ENCODE data around the gene AMN. TPM values are rescaled to one million over a fixed set of nuclear protein-coding genes. Genes with fewer than 3 reads are reported as not detected.

AMN gene
- total RNA-seq, 1 experiment from 2014 or later = 70.7 TPM

- H3K36me3 Mint-ChIP-seq (ENCODE audit: insufficient read depth, unreplicated experiment) = peaks cover 49% of the 10 kb centered on the region
- no peaks in the 10 kb centered on the region for H3K9me3 Mint-ChIP-seq (ENCODE audit: unreplicated experiment)
- DNase-seq = no peak
- H3K27ac Mint-ChIP-seq (ENCODE audit: unreplicated experiment) = no peak overlapping the region
- BruUV-seq (replicated peaks) = no TSS peak
- POLR2A ChIA-PET = no interaction called here
- H3K27me3 Mint-ChIP-seq (ENCODE audit: insufficient read depth, unreplicated experiment) = no peaks in the 10 kb centered on the region
- CTCF ChIA-PET = no interaction called here
- no peaks in the 10 kb centered on the region for H3K4me1 ChIP-seq
- H3K4me3 ChIP-seq (ENCODE audit: low read depth, low read length) = no peak overlapping the region
- H3K27me3 ChIP-seq (replicated peaks; ENCODE audit: control insufficient read depth, insufficient read depth, low read length) = no peaks in the 10 kb centered on the region
- intact Hi-C loops (cut with micrococcal nuclease; ENCODE audit: unreplicated experiment) = no loop called here
- no peak overlapping the region for H3K4me3 Mint-ChIP-seq (ENCODE audit: unreplicated experiment)
- no peaks in the 10 kb centered on the region for H3K9me3 ChIP-seq
- TF ChIP-seq CTCF (IDR thresholded peaks at IDR 0.05; ENCODE audit: insufficient read depth in 1 of 2, low read depth in 1 of 2, low read length in 1 of 2, severe bottlenecking in 1 of 2, unreplicated experiment in 1 of 2) = no peak
- H3K36me3 ChIP-seq (ENCODE audit: control insufficient read depth, insufficient read depth, low read length) = peaks cover 5% of the 10 kb centered on the region; the same call in 1 of the 2 replicates
- no peaks in the 10 kb centered on the region for H3K4me1 Mint-ChIP-seq (ENCODE audit: low read depth, unreplicated experiment)
Observed at GRCh38 chr14:102955636-102956408, 33.4 kb downstream of the AMN start.

- Histone ChIP-seq H3K9me3 (no peaks in the 10 kb centered on the region), H3K27me3 (replicated peaks; ENCODE audit: control insufficient read depth, insufficient read depth, low read length) (no peaks in the 10 kb centered on the region), H3K36me3 (ENCODE audit: control insufficient read depth, insufficient read depth, low read length) (peaks cover 5% of the 10 kb centered on the region; the same call in 1 of the 2 replicates), H3K4me1 (no peaks in the 10 kb centered on the region), H3K4me3 (ENCODE audit: low read depth, low read length) (no peak overlapping the region)
- no peak for DNase-seq
- H3K9me3 Mint-ChIP-seq (ENCODE audit: unreplicated experiment) = no peaks in the 10 kb centered on the region
- no peak for TF ChIP-seq CTCF (IDR thresholded peaks at IDR 0.05; ENCODE audit: insufficient read depth in 1 of 2, low read depth in 1 of 2, low read length in 1 of 2, severe bottlenecking in 1 of 2, unreplicated experiment in 1 of 2)
- intact Hi-C loops (cut with micrococcal nuclease; ENCODE audit: unreplicated experiment) = no loop called here
- peaks cover 58% of the 10 kb centered on the region for H3K36me3 Mint-ChIP-seq (ENCODE audit: insufficient read depth, unreplicated experiment)
- ChIA-PET CTCF (no interaction called here), POLR2A (no interaction called here)
- no TSS peak for BruUV-seq (replicated peaks)
- no peaks in the 10 kb centered on the region for H3K4me1 Mint-ChIP-seq (ENCODE audit: low read depth, unreplicated experiment)
- no peaks in the 10 kb centered on the region for H3K27me3 Mint-ChIP-seq (ENCODE audit: insufficient read depth, unreplicated experiment)
- H3K27ac Mint-ChIP-seq (ENCODE audit: unreplicated experiment) = no peak overlapping the region
- H3K4me3 Mint-ChIP-seq (ENCODE audit: unreplicated experiment) = no peak overlapping the region
Observed at GRCh38 chr14:102957222-102957621, 34.8 kb downstream of the AMN start.

- Mint-ChIP-seq H3K4me3 (ENCODE audit: unreplicated experiment) (no peak overlapping the region), H3K36me3 (ENCODE audit: insufficient read depth, unreplicated experiment) (peaks cover 70% of the 10 kb centered on the region), H3K27ac (ENCODE audit: unreplicated experiment) (no peak overlapping the region), H3K27me3 (ENCODE audit: insufficient read depth, unreplicated experiment) (no peaks in the 10 kb centered on the region), H3K4me1 (ENCODE audit: low read depth, unreplicated experiment) (no peaks in the 10 kb centered on the region), H3K9me3 (ENCODE audit: unreplicated experiment) (no peaks in the 10 kb centered on the region)
- DNase-seq = no peak
- CTCF ChIA-PET = no interaction called here
- Histone ChIP-seq H3K4me3 (ENCODE audit: low read depth, low read length) (no peak overlapping the region), H3K27me3 (replicated peaks; ENCODE audit: control insufficient read depth, insufficient read depth, low read length) (no peaks in the 10 kb centered on the region), H3K9me3 (no peaks in the 10 kb centered on the region), H3K4me1 (no peaks in the 10 kb centered on the region), H3K36me3 (ENCODE audit: control insufficient read depth, insufficient read depth, low read length) (peaks cover 5% of the 10 kb centered on the region; the same call in 1 of the 2 replicates)
- no peak for TF ChIP-seq CTCF (IDR thresholded peaks at IDR 0.05; ENCODE audit: insufficient read depth in 1 of 2, low read depth in 1 of 2, low read length in 1 of 2, severe bottlenecking in 1 of 2, unreplicated experiment in 1 of 2)
- POLR2A ChIA-PET = no interaction called here
- no TSS peak for BruUV-seq (replicated peaks)
- intact Hi-C loops (cut with micrococcal nuclease; ENCODE audit: unreplicated experiment) = no loop called here
Observed at GRCh38 chr14:102958461-102958860, 36.0 kb downstream of the AMN start.
